Trophoblast cell (in vitro differentiated cells and primary cell): ENCODE measurements around the gene DXO.

Experiments used
- DNase-seq, 2 donors: peaks; one replicate each; pipeline ENCODE4 v3.0.0-alpha.2; 2016
- H2AFZ ChIP-seq: 2 replicates; pipeline ENCODE4 v1.6.1; 2013; ENCODE audit warnings: low read length, moderate library complexity, mild to moderate bottlenecking; ENCODE audit not compliant: insufficient read depth, poor library complexity
- H2AK5ac ChIP-seq: 2 replicates; pipeline ENCODE4 v1.6.1; 2013; ENCODE audit warnings: mild to moderate bottlenecking, low read length
- H2BK120ac ChIP-seq: 2 replicates; pipeline ENCODE4 v1.6.1; 2013; ENCODE audit warnings: low read length, mild to moderate bottlenecking, moderate library complexity; ENCODE audit not compliant: insufficient read depth, poor library complexity
- H2BK12ac ChIP-seq: 2 replicates; pipeline ENCODE4 v1.6.1; 2013; ENCODE audit warnings: mild to moderate bottlenecking, low read length, moderate library complexity
- H2BK5ac ChIP-seq: 2 replicates; pipeline ENCODE4 v1.6.1; 2013; ENCODE audit warnings: low read length, low read depth, moderate library complexity, mild to moderate bottlenecking; ENCODE audit not compliant: poor library complexity
- H3K14ac ChIP-seq: 2 replicates; pipeline ENCODE4 v1.6.1; 2013; ENCODE audit warnings: mild to moderate bottlenecking, low read length
- H3K18ac ChIP-seq: 2 replicates; pipeline ENCODE4 v1.6.1; 2013; ENCODE audit warnings: mild to moderate bottlenecking, low read length
- H3K23ac ChIP-seq: 2 replicates; pipeline ENCODE4 v1.6.1; 2013; ENCODE audit warnings: low read length
- H3K27ac ChIP-seq: 2 replicates; pipeline ENCODE4 v1.5.1; 2013; ENCODE audit warnings: low read depth, mild to moderate bottlenecking, inconsistent platforms, low read length, moderate library complexity
- H3K27me3 ChIP-seq: 2 replicates; pipeline ENCODE4 v1.6.1; 2013; ENCODE audit warnings: inconsistent platforms, mild to moderate bottlenecking, low read length, moderate library complexity; ENCODE audit not compliant: insufficient read depth
- H3K36me3 ChIP-seq, 2 experiments: 1 replicate in 1 of 2; 2 replicates in 1 of 2; pipeline ENCODE4 v1.6.1; 2013; ENCODE audit warnings: low read length in 2 of 2, mild to moderate bottlenecking in 2 of 2, moderate library complexity in 1 of 2; ENCODE audit not compliant: insufficient read depth in 2 of 2, control insufficient read depth in 1 of 2
- H3K4ac ChIP-seq: 2 replicates; pipeline ENCODE4 v1.6.1; 2013; ENCODE audit warnings: low read depth, mild to moderate bottlenecking, low read length, moderate library complexity
- H3K4me1 ChIP-seq, 2 experiments: 1 replicate in 1 of 2; 2 replicates in 1 of 2; pipeline ENCODE4 v1.6.1; 2013; ENCODE audit warnings: low read length in 2 of 2, mild to moderate bottlenecking in 2 of 2, moderate library complexity in 1 of 2; ENCODE audit not compliant: insufficient read depth in 2 of 2, control insufficient read depth in 1 of 2
- H3K4me2 ChIP-seq: 2 replicates; pipeline ENCODE4 v1.6.1; 2013; ENCODE audit warnings: inconsistent platforms, mild to moderate bottlenecking, low read length, moderate library complexity
- H3K4me3 ChIP-seq: 2 replicates; pipeline ENCODE4 v1.5.1; 2013; ENCODE audit warnings: mild to moderate bottlenecking, low read depth, low read length, inconsistent platforms
- H3K79me1 ChIP-seq: one replicate; pipeline ENCODE4 v1.6.1; 2013; ENCODE audit warnings: low read length
- H3K79me2 ChIP-seq: 2 replicates; pipeline ENCODE4 v1.6.1; 2013; ENCODE audit warnings: low read length, mild to moderate bottlenecking; ENCODE audit not compliant: control insufficient read depth, insufficient read depth, poor library complexity
- H3K9ac ChIP-seq: 2 replicates; pipeline ENCODE4 v1.6.1; 2013; ENCODE audit warnings: mild to moderate bottlenecking, low read length
- H3K9me3 ChIP-seq: 2 replicates; pipeline ENCODE4 v1.6.1; 2013; ENCODE audit warnings: low read depth, mild to moderate bottlenecking, control low read depth, inconsistent platforms, low read length; ENCODE audit not compliant: insufficient read depth
- H4K12ac ChIP-seq: 2 replicates; pipeline ENCODE4 v1.6.1; 2013; ENCODE audit warnings: low read depth, mild to moderate bottlenecking, low read length, moderate library complexity
- H4K8ac ChIP-seq: 2 replicates; pipeline ENCODE4 v1.6.1; 2013; ENCODE audit warnings: low read depth, mild to moderate bottlenecking, low read length, moderate library complexity
- H4K91ac ChIP-seq: one replicate; pipeline ENCODE4 v1.6.1; 2013; ENCODE audit warnings: low read depth, mild to moderate bottlenecking, low read length, moderate library complexity
- WGBS: extraction: QIAGEN DNeasy Blood & Tissue Kit; methylation state at CpG from one replicate; pipeline ENCODE4 v1.1.7; 2013; ENCODE audit warnings: missing lambda C conversion rate; ENCODE audit not compliant: insufficient read length, insufficient coverage; ENCODE audit errors: extremely low coverage; 5-methylcytosine and 5-hydroxymethylcytosine counted together

The DXO gene

GRCh38 chr6:31966997-31967925 is 4.7 kb downstream of the DXO start:
- no peaks in the 10 kb centered on the region for H3K9me3 ChIP-seq
- H3K36me3 ChIP-seq = peaks cover 74% of the 10 kb centered on the region in 2 experiments
- no peaks in the 10 kb centered on the region for H3K79me2 ChIP-seq
- H3K9ac ChIP-seq = no peak overlapping the region
- H4K8ac ChIP-seq = no peak overlapping the region
- no CpG with 5 or more reads among the region's 10 CpGs for WGBS
- no peak overlapping the region for H3K4ac ChIP-seq
- no peak overlapping the region for H3K23ac ChIP-seq
- H3K18ac ChIP-seq = no peak overlapping the region
- H3K27ac ChIP-seq = no peak overlapping the region
- H3K4me2 ChIP-seq = no peak overlapping the region
- H2AK5ac ChIP-seq = no peak overlapping the region
- H3K27me3 ChIP-seq = no peaks in the 10 kb centered on the region
- H2AFZ ChIP-seq = no peak overlapping the region
- H3K14ac ChIP-seq = no peak overlapping the region
- DNase-seq = no peak
- no peak overlapping the region for H2BK12ac ChIP-seq
- H3K4me1 ChIP-seq = peaks cover 5 to 6% of the 10 kb centered on the region in 2 experiments
- no peak overlapping the region for H3K4me3 ChIP-seq
- no peak overlapping the region for H4K91ac ChIP-seq
- no peak overlapping the region for H4K12ac ChIP-seq
- no peak overlapping the region for H2BK120ac ChIP-seq
- no peak overlapping the region for H2BK5ac ChIP-seq
- H3K79me1 ChIP-seq = peaks cover 7% of the 10 kb centered on the region

GRCh38 chr6:31966506-31966905 is 5.4 kb downstream of the DXO start:
- H3K4ac ChIP-seq = no peak overlapping the region
- DNase-seq = no peak
- H3K79me2 ChIP-seq = no peaks in the 10 kb centered on the region
- no peak overlapping the region for H4K12ac ChIP-seq
- no peak overlapping the region for H2AFZ ChIP-seq
- no peaks in the 10 kb centered on the region for H3K9me3 ChIP-seq
- H3K36me3 ChIP-seq = peaks cover 80 to 81% of the 10 kb centered on the region in 2 experiments
- H3K4me3 ChIP-seq = no peak overlapping the region
- no peak overlapping the region for H3K9ac ChIP-seq
- no peaks in the 10 kb centered on the region for H3K27me3 ChIP-seq
- no CpG with 5 or more reads among the region's 7 CpGs for WGBS
- H3K79me1 ChIP-seq = peaks cover under 1% of the 10 kb centered on the region
- H3K4me1 ChIP-seq = peaks cover 4% of the 10 kb centered on the region in 2 experiments
- no peak overlapping the region for H3K4me2 ChIP-seq
- H2BK12ac ChIP-seq = no peak overlapping the region
- H3K14ac ChIP-seq = no peak overlapping the region
- no peak overlapping the region for H2BK120ac ChIP-seq
- no peak overlapping the region for H3K18ac ChIP-seq
- H2AK5ac ChIP-seq = no peak overlapping the region
- no peak overlapping the region for H2BK5ac ChIP-seq
- no peak overlapping the region for H4K8ac ChIP-seq
- H4K91ac ChIP-seq = no peak overlapping the region
- H3K27ac ChIP-seq = no peak overlapping the region
- H3K23ac ChIP-seq = no peak overlapping the region

GRCh38 chr6:31965700-31966099 is 6.2 kb downstream of the DXO start:
- no peak overlapping the region for H4K91ac ChIP-seq
- H4K12ac ChIP-seq = no peak overlapping the region
- H3K4me2 ChIP-seq = no peak overlapping the region
- no peak overlapping the region for H3K14ac ChIP-seq
- H3K9ac ChIP-seq = no peak overlapping the region
- WGBS = no CpG with 5 or more reads among the region's 13 CpGs
- no peaks in the 10 kb centered on the region for H3K9me3 ChIP-seq
- DNase-seq = no peak
- H3K36me3 ChIP-seq = peaks cover 82 to 87% of the 10 kb centered on the region in 2 experiments
- H2AFZ ChIP-seq = no peak overlapping the region
- H2BK5ac ChIP-seq = no peak overlapping the region
- H3K23ac ChIP-seq = no peak overlapping the region
- no peak overlapping the region for H3K4ac ChIP-seq
- H3K27me3 ChIP-seq = no peaks in the 10 kb centered on the region
- H2AK5ac ChIP-seq = no peak overlapping the region
- H2BK12ac ChIP-seq = no peak overlapping the region
- H3K18ac ChIP-seq = no peak overlapping the region
- no peak overlapping the region for H4K8ac ChIP-seq
- H3K79me1 ChIP-seq = no peaks in the 10 kb centered on the region
- no peak overlapping the region for H3K27ac ChIP-seq
- H3K4me3 ChIP-seq = no peak overlapping the region
- no peaks in the 10 kb centered on the region for H3K79me2 ChIP-seq
- no peaks in the 10 kb centered on the region for H3K4me1 ChIP-seq
- no peak overlapping the region for H2BK120ac ChIP-seq

GRCh38 chr6:31963921-31964320 is 8.0 kb downstream of the DXO start:
- DNase-seq = no peak
- no CpG with 5 or more reads among the region's 19 CpGs for WGBS

More at GRCh38 chr6:31963921-31964320, 8.0 kb downstream of the DXO start:
- Histone ChIP-seq H3K27me3 (no peaks in the 10 kb centered on the region), H3K79me1 (peaks cover 4% of the 10 kb centered on the region), H3K36me3 (peaks cover 72 to 78% of the 10 kb centered on the region in 2 experiments), H3K4me2 (no peak overlapping the region), H4K8ac (no peak overlapping the region), H3K9ac (no peak overlapping the region), H3K23ac (no peak overlapping the region), H3K14ac (no peak overlapping the region), H2BK120ac (no peak overlapping the region), H2BK5ac (no peak overlapping the region), H3K4ac (no peak overlapping the region), H3K9me3 (no peaks in the 10 kb centered on the region), H3K27ac (no peak overlapping the region), H4K12ac (no peak overlapping the region), H2BK12ac (no peak overlapping the region), H3K4me3 (no peak overlapping the region), H2AFZ (no peak overlapping the region), H3K18ac (no peak overlapping the region), H3K79me2 (peaks cover 4% of the 10 kb centered on the region), H4K91ac (no peak overlapping the region), H3K4me1 (peaks cover 5 to 8% of the 10 kb centered on the region in 2 experiments), H2AK5ac (no peak overlapping the region)
